Skin epidermis (tissue), 12 donors: ENCODE data around the gene LRG1.
A peak's percentile ranks its signal among the peaks of the same experiment; 100 is the strongest.
"Not testable (repeated sequence)": the region's sequence is repeated elsewhere in the genome, so short reads cannot be mapped to it uniquely, and the experiment has no call there.

Source experiments
- H3K27ac ChIP-seq, 21 experiments: fragments of 200-600 bp; sonication (generic) in 11 of 21; one replicate each; pipeline ENCODE4 v1.5.0; 2020; ENCODE audit warnings: mild to moderate bottlenecking in 3 of 21, inconsistent platforms in 2 of 21, moderate library complexity in 2 of 21
- H3K4me3 ChIP-seq, 7 experiments: fragments of 200-600 bp; sonication (generic) in 2 of 7; one replicate each; pipeline ENCODE4 v1.5.0; 2020; ENCODE audit warnings: inconsistent platforms in 2 of 7, mild to moderate bottlenecking in 2 of 7, moderate library complexity in 1 of 7

LRG1 gene

DNA sequence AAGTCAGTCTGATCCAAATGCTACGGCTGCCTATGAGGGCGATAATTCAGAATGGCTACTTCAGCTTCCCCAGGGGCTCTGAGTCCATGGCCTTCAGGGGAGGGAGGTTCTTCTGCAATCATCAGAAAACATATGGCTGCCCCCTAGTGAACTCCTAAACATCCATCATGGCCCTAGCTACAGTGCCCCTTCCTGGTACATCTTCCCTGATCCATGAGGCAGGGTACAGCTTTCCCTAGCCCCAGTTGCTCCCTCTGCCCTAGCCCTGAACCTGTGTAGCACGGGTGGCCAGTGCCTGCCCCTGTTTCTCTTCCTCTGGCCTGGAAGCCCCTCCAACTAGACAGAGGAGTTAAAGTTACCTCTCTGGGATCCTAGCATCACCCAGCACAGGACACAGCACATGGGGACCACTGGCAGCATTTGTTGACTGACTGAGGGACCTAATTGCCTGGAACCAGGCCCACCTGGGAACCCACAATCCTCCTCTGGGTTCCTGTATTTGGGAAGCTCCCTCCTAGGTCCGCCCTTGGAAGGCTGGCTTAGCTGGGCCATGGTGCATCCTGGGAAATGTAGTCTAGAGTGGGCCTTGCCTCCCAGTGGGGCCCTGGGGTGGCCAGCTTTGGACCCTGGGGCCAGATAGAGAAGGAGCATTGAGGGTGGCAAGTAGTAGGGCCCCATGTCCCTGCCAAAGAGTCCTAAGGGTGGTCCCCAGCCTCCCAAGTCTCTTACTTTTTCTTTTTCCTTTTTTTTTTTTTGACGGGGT, 37.4 kb upstream of the LRG1 start:
- H3K27ac ChIP-seq: no peak overlapping the region
- H3K4me3 ChIP-seq: no peak overlapping the region

GRCh38 chr19:4576016-4576933, 36.4 kb upstream of the LRG1 start:
- Histone ChIP-seq H3K4me3 (no peak overlapping the region), H3K27ac (peak overlapping the region in 9 of 21 experiments; percentile 22 to 77 (median 52))

DNA sequence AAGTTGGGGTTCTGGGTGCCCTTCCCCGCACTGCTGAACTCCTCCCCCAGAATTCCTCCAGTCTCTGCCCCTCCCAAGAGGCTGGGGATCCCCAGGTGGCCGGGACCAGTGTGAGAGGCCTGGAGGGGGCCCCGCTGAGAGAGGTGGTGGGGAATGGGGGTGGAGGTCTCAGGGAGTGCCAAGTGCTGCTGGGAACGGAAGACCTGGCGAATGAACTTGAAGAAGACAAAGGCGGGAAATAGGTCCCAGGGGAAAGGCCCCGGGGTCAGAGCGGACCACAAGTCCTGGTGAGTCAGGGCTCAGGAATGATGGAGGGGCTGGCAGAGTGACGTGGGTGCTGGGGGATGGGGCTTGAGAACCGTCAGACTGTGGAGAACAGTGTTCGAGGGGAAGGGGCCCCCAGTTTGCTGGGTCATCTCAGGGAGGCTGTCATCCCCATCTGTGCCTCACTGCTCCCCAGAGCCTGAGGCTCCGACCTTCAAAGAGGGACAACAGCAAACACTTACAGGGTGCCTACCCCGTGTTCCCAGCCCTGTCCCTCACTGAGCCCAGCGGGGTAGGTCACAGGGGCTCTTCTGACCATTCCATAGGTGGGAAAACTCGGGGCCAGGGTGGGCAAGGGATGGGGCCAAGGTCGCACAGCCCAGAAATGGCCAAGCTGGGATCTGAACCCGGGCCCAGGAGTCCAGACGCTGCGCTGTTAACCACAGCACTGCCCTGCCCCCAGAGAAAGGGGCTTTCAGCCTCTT, 35.6 kb upstream of the LRG1 start:
- H3K27ac ChIP-seq: peak overlapping the region in 18 of 21 experiments; percentile 4 to 81 (median 44)
- no peak overlapping the region for H3K4me3 ChIP-seq

DNA sequence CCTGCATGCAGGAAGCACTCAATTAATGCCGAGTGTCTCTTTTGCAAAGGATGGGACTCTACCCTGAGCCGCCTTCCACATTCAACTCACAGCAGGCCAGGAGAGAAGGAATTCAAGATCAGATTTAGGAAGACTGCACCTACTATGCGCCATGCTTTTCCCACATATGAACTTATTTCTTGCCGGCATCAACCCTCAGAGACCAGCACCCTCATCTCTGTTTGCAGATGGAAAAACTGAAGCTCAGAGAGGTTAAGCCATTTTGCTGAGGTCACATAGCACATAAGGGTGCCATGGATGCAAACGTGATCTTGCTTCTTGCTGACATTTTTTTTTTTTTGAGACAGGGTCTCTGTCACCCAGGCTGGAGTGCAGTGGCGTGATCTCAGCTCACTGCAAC, 33.8 kb upstream of the LRG1 start:
- Histone ChIP-seq H3K4me3 (no peak overlapping the region), H3K27ac (no peak overlapping the region)

DNA sequence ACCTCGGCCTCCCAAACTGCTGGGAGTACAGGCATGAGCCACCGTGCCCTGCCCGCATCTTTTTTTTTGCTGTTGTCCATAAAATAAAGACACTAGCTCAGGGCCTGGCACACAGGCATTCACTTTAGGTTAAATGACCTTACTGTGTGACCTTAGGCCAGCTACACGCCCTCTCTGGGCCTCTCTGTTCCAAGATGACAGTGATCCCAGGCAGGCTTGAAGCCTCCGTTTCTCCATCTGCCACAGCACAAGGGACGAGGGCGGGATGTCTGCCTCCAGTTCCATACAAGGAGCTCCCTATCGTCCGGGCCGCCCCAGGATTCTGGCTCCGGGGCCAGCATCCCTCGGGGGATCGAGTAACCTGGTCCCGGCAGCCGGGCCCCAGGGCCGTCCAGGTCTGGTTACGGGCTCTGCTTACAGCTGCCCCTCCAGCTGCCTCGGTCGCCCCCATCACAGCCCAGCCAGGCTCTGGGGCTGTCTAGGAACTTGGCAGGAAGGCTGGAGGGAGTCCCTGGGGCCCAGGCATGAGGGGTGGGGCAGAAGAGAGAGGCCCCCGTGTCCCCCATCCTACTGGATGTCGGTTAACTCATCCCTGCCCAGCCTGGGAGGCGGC, 31.6 kb upstream of the LRG1 start:
- Histone ChIP-seq H3K27ac (no peak overlapping the region), H3K4me3 (no peak overlapping the region)

DNA sequence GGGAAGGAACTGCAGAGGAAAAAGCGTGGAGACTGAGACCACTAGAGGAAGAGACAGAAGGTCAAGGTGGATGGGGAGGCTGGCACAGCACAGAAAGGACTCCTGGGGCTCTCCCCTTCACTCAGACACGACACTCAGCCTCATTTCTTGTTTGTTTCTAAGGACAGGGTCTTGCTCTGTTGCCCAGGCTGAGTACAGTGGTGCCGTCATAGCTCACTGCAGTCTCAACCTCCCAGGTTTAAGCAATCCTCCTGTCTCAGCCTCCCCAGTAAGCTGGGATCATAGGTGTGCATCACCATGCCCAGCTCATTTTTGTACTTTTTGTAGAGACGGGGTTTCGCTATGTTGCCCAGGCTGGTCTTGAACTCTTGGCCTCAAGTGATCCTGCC, 31.1 kb upstream of the LRG1 start:
- Histone ChIP-seq H3K27ac (no peak overlapping the region), H3K4me3 (no peak overlapping the region)

DNA sequence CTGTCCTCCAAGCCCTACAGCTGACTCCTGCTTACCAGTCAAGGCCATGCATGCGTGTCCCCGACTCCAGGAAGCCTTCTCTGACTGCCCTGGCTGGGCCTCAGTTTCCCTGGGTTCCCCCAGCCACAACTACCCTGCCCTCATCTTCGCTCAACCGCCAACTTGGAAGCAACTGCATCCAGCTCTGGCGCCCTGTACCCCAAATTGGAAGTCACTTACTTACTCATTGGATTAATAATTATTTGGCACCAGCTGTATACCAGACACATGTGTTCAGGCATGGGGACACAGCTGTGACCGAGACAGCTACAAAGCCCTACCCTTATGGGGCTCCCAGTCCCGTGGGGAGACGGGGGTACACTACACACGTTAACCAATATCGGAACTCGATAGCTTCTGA, 30.6 kb upstream of the LRG1 start:
- H3K4me3 ChIP-seq: no peak overlapping the region
- H3K27ac ChIP-seq: no peak overlapping the region

DNA sequence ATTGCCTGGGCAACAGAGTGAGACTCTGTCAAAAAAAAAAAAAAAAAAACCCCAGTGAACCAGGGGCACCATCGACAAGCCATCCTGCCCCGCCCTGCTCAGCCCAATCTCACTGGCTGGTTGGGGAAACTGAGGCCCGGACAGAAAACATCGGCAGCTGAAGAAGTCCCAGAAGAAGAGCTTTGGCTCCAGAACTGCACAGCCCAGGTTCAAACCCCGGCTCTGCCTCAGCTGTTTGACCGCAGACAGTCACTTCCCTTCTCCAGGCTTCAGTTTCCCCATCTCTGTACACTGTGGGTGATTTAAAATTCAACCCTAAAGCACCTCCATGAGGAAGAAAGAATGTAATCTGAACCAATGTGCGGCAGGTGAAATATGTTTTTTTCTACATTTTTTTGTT, 29.1 kb upstream of the LRG1 start:
- Histone ChIP-seq H3K4me3 (no peak overlapping the region), H3K27ac (no peak overlapping the region)

DNA sequence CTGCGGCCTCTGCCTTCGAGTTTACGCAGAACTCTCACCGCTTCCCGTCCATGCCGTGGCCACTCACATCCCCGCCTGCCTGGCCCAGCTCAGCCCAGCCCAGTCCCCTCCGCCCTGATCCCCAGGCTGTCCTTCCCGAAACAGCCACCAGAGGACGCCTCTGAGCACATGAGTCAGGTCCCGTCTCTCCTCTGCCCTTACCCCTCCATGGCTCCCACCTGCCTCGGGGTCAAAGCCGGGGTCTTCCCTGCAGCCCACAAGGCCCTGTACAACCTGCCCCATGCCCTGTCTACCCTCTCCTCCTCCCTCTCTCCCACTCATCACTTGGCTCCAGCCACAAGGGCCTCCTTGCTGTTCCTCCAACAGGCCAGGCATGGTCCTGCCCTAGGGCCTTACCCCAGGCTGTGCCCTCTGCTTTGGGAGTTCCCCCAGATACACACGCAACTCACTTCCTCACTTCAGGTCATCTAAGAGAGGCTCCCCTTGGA, 27.8 kb upstream of the LRG1 start:
- H3K27ac ChIP-seq: no peak overlapping the region
- H3K4me3 ChIP-seq: no peak overlapping the region

DNA sequence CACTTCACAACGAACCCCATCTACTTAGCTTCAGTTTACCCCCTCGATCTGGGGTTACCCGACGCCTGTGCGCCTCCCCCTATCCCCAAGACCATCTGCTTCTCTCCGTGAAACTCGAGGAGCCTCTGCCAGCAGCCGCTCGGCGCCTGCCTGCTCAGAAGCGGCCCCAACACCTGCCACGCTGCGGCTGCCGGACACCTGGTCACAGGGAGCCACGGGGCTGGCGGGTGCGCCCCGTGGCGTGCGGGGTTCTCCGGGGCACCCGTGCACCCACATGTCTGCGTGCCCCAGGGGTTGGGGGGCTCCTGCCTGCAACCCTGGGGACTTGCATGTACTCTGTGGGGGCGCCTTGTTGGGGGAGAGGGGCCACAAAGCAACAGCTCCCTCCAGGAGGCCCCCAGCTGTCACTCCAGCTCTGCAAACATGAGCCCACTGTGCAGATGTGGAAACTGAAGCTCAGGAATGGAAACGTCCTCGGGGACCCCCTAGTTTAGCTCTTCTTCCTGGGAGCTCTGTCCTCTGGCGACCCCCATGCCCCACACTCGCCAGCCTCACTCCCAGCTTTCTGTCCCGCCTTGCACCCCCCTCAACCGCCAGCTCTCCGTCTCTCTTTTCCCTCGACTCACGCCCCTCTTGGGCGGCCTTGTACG, 26.7 kb upstream of the LRG1 start:
- H3K4me3 ChIP-seq: no peak overlapping the region
- H3K27ac ChIP-seq: peak overlapping the region in 1 of 21 experiments; percentile 54

- H3K27ac ChIP-seq, H3K4me3 ChIP-seq: not testable (repeated sequence)
These were observed 23.7 kb upstream of the LRG1 start for GRCh38 chr19:4563562-4563961.

GRCh38 chr19:4562085-4562484, 22.2 kb upstream of the LRG1 start:
- H3K27ac ChIP-seq, H3K4me3 ChIP-seq: not testable (repeated sequence)

DNA sequence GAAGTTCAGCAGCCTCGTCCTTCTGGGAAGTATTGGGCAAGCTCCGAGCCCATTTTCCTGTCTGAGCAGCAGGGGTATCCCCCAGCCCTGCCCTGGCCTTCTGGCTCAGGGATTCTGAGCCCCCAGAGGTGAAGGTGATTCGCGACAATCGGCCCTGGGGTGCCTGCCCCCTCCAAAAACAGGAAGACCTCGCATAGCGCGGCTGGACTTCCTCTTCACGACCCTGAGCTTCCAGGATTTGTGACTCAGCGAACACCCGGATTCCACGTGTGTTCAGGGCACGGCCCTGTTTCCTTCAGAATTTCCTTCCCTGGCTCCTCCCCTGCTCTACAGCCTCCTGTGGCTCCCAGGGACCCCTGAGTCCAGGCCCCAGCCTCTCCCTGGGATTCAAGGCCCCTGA, 19.7 kb upstream of the LRG1 start, which contains the start of gene SEMA6B:
Gene SEMA6B, minus strand, starts transcription at position 116 of the 400 bp plus-strand sequence. CDS start 1,227 bp downstream, outside the sequence.
- Histone ChIP-seq H3K27ac (peak within 1 kb of the TSS in 16 of 21 experiments; percentile 12 to 76 (median 33)), H3K4me3 (peak within 1 kb of the TSS in 5 of 7 experiments; percentile 4 to 32 (median 17))

DNA sequence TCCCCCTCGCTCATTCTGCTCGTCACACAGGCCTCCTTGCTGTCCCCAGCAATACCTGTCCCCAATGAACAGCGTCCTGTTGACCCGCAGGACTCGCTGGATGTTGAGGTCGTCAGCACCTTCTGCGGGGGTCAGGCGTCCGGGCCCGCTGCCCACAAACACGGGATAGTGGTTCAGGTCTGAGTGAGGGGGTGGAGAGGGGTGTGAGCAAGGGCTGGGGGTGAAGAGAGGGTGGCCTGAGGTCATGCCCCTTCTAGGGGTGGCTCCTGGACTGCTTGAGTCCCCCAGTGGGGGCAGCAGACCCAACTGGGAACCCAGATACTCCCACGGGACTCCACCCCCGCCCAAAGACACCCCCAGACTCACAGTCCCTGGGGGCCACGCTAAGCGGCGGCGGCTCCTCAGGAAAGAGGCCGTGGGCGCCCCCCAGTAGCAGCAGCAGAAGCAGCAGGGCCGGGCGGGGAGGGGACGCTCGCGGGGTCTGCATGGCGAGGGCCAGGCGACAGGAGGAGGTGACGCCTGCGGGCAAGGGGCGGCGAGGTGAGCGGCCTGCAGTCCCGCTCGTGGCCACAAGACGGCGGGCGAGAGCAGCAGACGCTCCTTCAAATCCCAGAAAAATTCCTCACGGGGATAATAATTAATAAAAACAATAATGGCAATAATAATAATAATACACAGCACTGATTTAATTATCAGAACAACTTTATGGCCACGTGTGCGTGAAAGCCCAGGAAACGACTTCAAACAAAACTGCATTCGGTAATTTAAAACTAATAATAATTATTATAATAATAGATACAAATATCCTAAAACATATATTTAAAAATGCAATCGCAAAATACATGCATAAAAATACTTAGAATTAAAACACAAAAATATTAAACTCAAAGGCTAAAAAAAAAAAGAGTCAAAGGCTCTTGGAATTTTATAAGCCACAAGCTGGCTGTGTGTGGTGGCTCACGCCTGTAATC, 18.4 kb upstream of the LRG1 start:
- Histone ChIP-seq H3K27ac (peak overlapping the region in 8 of 21 experiments; percentile 19 to 74 (median 36)), H3K4me3 (peak overlapping the region in 5 of 7 experiments; percentile 3 to 32 (median 17))

DNA sequence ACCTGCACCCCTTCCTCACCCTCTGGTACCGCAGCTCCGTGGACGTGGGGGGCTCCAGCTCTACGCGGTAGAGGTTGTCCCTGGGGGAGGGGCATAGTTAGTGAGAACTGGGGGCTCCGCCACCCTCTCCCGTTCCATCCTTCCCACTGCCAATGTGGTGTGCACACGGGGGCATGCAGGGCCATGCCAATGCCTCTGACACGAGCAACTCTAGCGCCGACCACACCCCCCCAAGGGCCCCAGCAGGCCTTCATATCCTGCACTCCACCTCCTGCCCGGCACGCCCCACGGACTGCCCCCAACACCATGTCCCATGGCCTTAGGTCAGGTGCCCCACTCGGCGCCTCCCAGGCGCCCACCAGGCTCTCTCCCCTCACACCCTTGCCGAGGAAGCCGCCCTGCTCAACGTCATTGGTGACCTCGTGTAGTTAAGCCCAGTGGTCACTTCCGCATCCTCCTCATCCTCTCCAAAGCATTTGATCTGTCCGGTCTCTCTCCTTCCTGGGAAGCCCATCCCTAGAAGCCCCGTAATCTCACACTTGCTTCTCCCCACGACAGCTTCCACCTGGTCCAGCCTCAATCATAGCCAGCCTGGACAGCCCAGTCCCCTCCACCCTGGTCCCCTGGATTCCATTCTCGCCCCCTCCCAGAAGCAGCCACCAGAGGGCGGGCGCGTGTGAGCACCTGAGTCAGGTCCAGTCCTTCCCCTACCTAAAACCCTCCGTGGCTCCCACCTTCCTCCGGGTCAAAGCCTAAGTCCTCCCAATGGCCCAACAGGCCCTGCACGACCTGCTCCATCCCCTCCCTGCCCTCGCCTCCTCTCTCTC, 17.5 kb upstream of the LRG1 start:
- peak overlapping the region in 2 of 7 experiments; percentile 14 to 17 for H3K4me3 ChIP-seq
- H3K27ac ChIP-seq: peak overlapping the region in 1 of 21 experiments; percentile 19

GRCh38 chr19:4556597-4557127, 16.8 kb upstream of the LRG1 start:
- no peak overlapping the region for H3K4me3 ChIP-seq
- H3K27ac ChIP-seq: no peak overlapping the region
